Measurements from ENCODE around the gene H3-3A. TPM values are rescaled to one million over a fixed set of nuclear protein-coding genes. Genes with fewer than 3 reads are reported as not detected.

Gene H3-3A
- total RNA-seq = 492 TPM

DNA sequence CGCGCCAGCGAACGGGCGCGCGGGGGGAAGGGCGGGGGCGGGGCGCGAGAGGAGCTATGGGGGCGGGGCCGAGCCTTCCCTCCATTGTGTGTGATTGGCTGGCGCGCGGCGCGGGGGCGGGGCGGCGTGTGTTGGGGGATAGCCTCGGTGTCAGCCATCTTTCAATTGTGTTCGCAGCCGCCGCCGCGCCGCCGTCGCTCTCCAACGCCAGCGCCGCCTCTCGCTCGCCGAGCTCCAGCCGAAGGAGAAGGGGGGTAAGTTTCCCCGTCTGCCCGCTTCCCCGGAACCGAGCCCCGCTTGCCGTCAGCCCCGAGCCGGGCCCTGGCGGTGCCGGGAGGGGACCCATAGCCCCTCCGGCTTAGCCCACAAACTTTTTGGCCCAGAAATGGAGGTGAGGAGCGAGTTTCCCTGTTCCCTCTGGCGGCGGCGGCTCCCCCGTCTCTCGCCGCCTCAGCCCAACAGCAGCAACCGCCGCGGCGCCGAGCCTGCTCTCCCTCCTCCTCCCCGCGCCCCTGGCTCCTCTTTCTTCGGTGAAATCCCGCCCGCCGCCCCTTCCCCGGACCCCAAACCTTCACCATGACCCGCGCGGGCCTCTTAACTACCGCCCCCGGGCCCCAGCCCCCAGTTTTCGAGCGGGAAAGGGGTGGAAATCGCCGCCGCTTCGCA, at the start of gene H3-3A:
Gene H3-3A, plus strand, starts transcription at position 159 of the 666 bp plus-strand sequence. CDS start 1,636 bp downstream, outside the sequence.
- peak; percentile 98 for DNase-seq (ENCODE audit: low spot score)

DNA sequence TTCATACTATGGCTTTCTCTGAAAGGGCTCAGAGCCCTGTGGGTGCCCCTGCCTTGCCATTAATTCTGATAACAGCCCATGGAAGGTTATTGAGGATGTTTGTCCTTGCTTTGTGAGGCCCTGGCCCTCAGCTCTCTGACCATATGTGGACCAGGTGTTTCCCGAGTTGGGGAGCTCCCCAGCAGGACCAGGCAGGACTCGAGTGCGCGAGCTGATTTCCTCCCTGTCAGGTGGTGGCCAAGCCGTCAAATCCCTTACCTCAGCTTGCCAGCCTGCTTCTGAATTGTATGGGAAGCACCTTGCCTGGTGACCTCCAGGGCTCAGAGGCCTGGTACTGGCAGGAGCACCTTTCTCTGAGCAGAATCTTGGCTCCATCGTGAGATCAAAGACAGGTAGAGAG, 45.4 kb upstream of the H3-3A start:
- no peak for DNase-seq (ENCODE audit: low spot score)

DNA sequence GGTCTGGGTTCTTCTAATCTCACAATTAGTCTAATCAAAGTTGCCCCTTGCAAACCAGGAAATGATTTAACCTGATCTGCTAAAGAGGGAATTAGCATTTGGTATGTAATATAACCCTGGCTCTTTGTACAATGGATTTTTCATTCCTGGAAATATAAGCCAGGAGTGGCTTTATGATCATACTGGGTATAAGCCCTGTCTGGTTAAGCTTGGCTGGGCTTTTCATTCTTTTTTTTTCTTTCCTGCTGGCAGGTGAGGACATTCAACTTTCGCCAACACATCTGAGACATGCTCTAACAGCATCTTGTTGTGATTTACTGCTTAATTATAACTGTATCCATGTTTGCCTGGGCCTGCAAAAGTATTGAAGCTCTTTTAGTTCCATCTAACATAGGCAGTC, 42.9 kb upstream of the H3-3A start:
- no peak for DNase-seq (ENCODE audit: low spot score)

DNA sequence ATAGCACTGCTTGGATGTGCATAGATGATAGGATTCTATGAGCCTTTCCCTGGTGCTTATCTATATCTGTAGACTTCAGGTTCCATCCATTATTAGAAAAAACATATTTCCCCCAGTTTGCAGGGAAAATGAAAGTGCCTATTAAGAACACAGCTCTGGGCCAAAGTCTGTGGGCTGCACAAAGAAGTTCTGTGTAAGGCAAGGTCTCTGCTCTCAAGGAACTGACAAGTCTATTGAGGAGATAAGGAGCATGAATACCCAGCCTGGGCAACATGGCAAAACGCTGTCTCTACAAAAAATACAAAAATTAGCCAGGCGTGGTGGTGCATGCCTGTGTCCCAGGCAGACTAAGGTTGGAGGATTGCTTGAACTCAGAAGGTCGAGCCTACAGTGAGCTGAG, 41.1 kb upstream of the H3-3A start:
- DNase-seq (ENCODE audit: low spot score) = no peak

DNA sequence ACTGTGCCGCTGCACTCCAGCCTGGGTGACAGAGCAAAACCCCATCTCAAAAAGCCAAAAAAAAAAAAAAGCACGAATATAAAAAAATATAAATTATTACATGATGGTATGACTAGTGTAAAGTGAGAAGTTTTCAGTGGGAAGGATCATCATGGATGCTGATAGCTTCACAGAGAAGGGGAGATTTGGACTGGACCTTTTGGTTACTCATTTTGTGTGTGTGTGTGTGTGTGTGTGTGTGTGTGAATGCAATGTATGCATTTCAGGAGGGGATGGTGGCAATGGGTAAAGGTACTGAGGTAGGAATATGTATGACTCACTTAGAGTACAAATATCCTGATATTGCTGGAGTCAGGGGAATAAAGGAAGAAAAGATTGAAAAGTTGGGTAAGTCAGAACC, 40.7 kb upstream of the H3-3A start:
- DNase-seq (ENCODE audit: low spot score) = no peak

DNA sequence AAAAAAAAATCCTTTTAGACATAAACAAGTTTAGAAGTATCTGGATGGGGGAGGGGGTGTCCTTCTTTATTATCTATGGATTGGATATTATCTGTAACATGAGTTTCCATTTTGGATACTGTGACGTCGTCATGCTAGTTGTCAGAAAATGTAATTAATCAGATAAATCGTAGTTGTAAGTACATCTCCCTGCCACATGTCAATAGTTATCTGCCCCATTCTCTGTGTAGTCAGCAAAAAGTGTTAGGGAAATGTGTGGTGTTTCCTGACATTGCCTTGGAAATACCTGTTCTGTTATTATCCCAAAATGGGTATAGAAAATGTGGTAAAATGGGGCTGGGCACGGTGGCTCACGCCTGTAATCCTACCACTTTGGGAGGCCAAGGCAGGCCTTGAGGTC, 38.8 kb upstream of the H3-3A start:
- DNase-seq (ENCODE audit: low spot score) = no peak

DNA sequence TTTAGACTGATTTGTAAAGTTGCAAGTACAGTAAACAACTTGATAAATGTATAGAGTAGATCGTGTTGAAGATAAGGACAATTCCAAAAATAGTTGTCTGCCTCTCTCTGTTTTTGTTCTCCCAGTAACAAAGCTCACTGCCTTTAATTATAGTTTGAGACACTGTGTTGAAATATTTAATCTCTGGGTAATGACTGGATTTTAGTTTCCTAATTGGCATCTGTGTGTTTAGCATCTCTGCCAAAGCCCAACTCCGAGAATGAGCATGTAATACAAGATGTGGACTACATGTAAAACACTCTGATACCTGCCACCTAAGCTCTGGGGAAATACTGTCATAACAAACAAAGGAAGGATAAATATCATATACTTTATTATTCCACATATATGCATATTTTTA, 35.7 kb upstream of the H3-3A start:
- no peak for DNase-seq (ENCODE audit: low spot score)

DNA sequence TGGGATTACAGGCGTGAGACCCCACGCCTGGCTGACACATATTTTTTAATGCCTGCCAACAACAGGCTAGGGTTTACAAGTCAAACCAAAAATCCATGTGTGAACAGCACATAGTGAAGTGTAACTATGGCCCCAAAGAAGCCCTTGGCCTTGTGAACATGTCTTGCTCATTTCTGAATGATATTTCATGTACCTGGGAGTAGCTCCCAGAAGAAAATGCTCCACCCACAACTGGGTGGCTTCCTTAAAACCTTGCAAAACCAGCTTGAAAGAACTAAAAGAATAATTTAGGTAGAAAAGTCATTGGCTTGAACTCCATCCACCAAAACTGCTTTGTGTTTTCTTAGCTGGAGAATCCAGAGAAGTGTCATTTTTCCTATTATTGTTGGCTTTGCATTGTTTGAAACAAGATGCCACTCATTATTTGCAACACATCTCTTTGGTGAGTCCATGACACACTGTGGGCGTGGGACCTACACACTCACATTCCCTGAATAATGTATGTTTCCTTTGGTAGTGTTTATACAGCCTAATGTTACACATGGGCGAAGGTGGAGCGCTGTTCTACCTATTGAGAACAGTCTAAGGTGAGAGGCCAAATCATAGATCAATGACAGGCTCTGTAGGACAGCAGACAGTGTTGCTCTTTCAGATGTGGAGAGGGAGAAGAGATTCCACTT, 34.8 kb upstream of the H3-3A start:
- DNase-seq (ENCODE audit: low spot score) = no peak

DNA sequence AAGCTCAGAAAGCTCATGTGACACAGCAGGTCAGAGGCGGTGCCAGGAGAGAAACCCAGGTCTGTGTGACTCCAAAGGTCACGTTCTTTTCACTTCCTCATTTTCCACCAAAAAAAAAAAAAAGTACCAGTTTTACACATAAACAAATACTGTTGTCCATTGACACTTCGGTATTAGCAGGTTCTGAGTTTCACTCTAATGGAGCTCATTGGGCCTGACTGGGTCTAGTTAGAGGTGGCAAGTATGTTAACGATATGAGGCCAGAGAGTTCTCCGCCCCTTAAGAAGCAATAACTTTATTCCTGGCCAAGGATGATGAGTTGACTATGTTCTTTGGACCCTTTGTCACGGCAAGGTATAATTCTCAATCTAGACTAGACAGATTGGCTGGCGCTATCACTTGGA, 33.4 kb upstream of the H3-3A start:
- peak; percentile 37 for DNase-seq (ENCODE audit: low spot score)

DNA sequence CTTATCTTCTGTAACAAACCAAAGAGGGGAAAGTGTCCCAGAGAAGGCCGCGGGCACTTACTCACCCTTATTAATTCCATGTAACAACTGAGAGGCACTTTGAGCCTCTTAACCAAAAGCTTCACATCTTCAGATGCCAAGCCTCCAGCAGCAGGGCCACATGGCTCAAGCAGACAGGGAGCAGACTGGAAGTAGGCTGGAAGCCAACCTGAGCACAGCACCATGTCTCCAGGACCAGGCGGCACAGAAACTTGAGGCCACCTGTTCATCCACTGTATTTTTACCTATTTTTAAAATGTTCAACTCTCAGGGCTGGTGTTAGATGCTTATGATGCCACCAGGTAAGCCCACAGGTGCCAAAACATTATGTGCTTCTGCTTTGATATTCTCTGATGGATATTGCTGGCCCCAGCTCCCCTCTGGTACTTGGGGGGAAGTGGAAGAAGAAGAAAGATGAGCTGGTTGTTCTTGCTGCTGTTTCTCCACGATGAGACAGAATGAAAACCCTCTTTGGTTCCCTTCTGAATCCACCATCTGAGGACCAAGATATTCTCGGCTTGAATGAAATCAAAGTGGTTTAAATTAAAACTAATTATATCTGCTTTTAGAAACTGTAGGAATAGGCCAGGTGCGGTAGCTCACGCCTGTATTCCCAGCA, 32.8 kb upstream of the H3-3A start:
- no peak for DNase-seq (ENCODE audit: low spot score)

DNA sequence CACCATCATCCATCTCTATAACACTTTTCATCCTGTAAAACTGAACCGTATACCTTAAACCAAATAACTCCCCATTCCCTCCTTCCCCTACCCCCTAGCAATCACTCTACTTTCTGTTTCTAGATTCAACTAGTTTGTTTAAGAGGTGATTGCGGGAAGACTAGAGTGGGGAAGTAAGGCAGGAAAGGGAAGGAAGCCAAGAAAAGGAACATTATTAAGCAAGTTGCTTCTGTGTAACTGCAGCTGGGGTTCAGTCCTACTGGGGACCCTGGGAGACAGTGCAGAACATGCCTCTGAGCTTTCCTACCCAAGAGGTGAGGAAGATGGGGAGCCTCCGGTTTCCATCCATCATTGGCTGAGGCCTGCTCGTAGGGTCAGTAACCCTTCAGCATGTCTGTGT, 28.9 kb upstream of the H3-3A start:
- DNase-seq (ENCODE audit: low spot score) = no peak

DNA sequence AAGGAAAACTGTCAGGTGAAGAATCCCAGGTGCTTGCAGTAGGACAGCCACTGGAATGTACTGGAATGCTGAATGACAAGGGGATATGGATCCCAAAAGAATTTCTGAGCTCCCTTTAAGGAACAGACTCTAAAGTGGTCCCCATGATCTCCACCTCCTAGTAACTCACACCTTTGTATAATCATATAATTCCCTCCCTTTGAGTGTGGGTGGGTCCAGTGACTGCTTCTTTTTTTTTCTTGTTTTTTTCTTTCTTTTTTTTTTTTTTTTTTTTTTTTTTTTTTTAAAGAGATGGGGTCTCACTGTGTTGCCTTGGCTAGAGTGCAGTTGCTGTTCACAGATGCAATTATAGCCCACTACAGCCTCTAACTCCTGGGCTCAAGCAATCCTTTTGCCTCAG, 28.5 kb upstream of the H3-3A start:
- DNase-seq (ENCODE audit: low spot score) = no peak

DNA sequence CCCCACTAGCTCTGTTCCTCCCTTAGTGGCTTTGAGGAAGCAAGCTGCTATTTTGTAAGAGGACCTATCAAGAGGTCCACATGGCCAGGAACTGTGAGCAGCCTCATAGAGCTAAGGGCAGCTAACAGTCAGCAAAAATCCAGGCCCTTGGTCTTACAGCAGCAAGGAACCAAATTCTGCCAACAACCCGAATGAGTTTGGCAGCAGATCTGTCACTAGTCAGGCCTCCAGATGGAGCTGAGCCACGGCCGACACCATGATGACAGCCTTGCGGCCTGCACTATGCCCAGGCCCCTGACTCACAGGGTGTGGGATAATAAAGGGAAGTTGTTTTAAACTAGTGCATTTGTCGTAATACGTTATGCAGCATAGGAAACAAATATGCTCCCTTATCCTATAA, 28.0 kb upstream of the H3-3A start:
- peak; percentile 80 for DNase-seq (ENCODE audit: low spot score)

DNA sequence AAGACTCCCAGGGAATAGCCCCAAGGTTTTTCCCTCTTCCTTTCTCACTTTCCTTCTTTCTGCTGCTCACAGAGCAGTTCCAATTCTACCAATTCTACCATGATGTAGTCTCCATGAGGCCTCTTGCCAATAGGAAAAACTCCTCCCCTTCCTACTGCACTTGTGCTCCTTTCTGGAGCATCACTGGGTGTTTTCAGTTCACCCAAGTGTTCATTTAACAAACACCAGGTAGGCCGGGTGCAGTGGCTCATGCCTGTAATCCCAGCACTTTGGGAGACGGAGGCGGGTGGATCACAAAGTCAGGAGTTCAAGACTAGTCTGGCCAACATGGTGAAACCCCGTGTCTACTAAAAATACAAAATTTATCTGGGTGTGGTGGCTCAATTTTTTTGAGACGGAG, 26.6 kb upstream of the H3-3A start:
- no peak for DNase-seq (ENCODE audit: low spot score)

DNA sequence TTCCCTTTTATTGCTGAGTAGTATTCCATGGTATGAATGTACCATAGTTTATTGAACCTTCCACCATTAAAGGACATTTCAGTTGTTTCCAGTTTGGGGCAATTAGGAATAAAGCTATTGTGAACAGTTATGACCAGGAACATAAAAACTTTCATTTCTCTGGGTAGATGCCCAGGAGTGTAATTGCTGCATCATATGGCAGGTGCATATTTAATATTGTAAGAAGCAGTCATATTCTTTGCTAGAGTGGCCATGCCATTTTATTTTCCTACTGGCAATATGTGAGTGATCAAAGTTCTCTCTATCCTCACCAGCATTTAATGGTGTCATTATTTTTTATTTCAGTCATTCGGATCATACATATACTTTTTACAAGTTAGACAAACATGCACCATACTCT, 23.9 kb upstream of the H3-3A start:
- DNase-seq (ENCODE audit: low spot score) = no peak

DNA sequence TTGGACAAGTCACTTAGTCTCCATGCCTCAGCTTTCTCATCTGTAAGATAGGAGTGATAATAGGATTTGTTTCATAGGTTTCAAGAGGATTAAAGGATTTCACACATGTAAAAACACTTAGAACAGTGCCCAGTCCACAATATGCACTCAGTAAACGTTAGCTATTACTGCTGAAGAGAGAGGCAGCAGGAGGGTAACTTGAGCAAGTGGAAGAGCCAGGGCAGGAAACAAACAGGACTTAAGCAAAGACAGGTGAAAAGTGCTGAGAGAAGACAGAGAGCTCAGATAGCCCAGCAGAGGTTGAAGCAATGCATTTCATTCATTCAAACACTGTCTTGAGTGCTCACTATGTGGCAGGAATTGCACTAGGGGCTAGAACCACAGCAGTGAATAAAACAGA, 21.1 kb upstream of the H3-3A start:
- no peak for DNase-seq (ENCODE audit: low spot score)

DNA sequence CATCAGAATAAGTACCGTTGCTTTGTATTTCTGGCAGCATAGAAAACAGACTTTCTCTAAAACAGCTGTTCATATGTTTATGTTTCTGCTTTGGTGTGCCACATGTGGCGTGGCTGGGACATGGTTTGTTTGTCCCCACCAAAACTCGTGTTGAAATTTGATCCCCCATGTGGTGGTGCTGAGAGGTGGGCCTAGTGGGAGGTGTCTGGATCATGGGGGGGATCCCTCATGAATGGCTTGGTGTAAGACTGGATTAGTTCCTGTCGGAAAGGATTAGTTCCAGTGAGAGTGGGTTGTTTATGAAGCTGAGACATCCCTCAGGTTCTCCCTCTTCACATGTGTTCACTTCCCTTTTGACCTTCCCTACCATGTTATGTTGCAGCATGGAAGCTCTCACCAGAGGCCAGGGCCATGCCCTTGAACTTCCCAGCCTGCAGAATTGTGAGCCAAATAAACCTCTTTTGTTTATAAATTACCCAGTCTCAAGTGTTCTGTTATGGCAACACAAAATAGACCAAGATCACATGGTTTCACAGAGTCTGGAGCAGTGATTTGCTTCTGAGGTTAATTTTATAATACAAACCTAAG, 17.9 kb upstream of the H3-3A start:
- no peak for DNase-seq (ENCODE audit: low spot score)

DNA sequence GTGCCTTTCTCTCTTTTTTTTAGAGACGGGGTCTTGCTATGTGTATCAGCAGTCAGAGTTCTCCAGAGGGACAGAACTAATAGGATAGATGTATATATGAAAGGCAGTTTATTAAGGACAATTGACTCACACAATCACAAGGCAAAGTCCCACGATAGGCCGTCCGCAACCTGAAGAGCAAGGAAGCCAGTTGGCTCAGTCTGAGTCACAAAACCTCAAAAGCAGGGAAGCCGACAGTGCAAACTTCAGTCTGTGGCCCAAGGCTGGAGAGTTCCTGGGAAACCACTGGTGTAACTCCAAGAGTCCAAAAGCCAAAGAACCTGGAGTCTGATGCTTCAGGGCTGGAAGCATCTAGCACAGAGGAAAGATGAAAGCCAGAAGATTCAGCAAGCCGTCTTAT, 16.3 kb upstream of the H3-3A start:
- DNase-seq (ENCODE audit: low spot score) = no peak

DNA sequence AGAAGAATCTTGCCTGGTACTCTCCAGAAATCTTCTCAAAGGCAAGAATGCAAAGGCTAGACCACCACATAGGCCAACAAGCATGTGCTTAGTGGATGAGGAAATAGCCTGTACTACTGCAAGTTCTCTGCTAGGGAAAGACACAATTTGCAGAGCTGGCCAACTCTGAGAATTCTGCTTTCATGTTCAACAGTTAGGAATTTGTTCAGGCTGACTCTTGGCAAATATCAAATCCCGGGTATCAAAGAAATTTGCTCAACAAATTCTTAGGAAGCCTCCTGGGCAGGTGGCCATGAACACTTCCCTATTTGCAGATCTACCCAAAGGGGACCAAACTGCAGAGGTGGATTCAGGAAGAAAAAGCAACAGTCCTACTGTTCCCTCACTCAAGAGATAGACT, 15.0 kb upstream of the H3-3A start:
- no peak for DNase-seq (ENCODE audit: low spot score)

DNA sequence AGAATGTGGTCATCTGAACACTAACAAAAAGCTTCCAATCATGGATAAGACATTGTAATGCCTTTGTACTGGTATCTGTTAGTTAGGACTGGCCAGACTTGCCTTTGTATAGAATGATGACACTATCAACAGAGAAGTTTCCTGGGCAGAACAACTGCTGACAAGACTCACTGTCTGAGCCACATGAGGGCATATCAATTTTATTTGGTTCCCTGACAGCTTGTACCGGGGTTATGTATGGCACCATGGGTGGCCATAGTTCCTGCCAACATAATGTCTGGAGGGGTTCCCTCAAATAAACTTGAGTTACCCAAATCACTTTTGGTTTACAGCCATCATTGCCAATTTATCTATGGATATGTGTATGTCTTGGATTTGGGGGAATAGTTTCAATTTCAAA, 13.6 kb upstream of the H3-3A start:
- no peak for DNase-seq (ENCODE audit: low spot score)

DNA sequence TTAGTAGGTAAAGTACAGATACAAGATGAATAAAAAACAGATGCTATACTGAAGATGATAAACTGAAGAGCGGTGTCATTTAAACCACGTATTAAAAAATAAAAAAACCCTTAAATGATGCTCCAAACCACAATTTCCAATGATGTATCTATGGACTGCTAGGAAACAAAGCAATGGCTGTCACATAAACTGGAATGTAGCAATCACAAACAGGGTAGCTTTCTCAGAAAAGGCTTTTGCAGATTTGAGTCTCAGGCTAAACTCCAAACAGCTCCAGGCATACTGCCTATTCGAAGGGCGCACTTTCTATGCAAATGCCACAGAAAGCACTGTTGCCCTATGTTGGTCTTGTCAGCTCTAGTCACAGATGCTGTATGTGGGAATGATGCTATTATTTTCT, 12.4 kb upstream of the H3-3A start:
- DNase-seq (ENCODE audit: low spot score) = no peak

DNA sequence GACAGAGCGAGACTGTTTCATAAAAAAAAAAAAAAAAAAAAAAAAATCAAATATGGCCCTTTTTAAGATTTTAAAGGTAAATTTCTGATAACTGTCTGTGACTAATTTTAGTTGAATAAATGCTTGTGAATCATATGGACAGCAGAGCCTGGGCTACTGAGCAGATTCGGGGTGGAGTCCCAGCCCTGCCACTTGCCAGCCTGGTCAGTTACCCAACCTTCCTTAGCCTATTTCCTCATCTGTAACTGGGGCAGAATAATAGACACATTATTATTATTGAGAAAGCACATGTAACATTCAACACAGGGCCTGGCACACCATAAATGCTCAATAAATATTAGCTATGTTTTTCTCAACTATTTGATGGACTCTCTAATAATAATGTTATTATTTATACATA, 11.2 kb upstream of the H3-3A start:
- DNase-seq (ENCODE audit: low spot score) = no peak

DNA sequence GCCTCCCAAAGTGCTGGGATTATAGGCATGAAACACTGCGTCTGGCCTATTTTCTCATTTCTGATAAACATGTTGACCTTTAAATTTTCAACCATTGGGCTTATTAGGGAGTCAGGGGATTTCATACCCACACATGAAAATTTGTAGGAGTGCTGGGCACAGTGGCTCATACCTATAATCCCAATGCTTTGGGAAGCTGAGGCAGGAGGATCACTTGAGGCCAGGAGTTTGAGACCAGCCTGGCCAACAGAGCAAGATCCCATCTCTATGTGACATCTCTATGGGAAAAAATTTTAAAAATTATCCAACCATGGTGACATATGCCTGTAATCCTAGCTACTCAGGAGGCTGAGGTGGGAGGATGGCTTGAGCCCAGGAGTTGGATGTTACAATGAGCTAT, 10.5 kb upstream of the H3-3A start:
- DNase-seq (ENCODE audit: low spot score) = no peak
